Measurements from ENCODE around the gene COL5A1.

COL5A1 gene

DNA sequence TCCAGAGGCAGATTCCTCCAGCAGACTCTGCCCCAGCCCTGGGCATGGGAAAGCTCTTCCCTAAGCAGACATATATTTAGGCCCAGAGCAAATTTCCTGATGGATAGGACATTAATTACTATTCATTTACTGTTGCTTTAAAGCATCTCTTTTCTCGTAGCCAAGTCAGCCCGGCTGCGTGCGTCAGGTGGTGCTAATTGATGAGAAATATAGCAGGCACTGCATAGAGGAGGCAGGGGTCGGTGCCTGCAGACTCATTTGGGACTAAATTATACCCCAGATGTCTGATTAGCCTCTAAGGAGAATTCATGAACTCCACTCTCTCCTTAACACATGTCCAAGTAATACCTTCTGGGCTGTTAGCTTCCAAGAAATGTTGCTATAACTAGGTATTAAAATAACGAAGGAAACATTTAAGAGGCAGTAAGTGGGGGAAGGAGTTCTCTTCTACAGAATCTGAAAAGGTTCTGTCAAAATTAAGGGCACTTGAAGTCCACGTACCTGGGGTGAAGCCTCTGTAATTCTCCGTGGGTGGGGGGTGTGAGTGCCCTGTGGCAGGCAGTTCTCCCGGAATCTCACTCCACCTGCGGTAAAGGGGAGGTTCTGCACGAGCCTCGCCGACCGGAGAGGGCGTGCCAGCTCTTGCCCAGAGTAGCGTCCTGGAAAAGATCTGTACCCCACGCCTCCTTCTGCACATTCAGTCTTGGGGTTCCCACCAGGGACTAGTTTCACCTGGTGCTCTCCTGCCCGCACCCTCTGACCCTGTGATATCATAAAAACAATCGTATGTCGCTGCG, 123.1 kb downstream of the COL5A1 start:
- Histone ChIP-seq H3K4me1 (ENCODE audit: control insufficient read depth, insufficient read depth, low read length) (no peaks in the 10 kb centered on the region), H3K36me3 (ENCODE audit: control insufficient read depth, insufficient read depth, low read length) (no peaks in the 10 kb centered on the region), H3K9me3 (ENCODE audit: control insufficient read depth, low read length) (no peaks in the 10 kb centered on the region), H3K9ac (ENCODE audit: low read length) (no peak overlapping the region), H3K27me3 (ENCODE audit: control insufficient read depth, insufficient read depth, low read length) (no peaks in the 10 kb centered on the region), H3K4me3 (ENCODE audit: low read length) (no peak overlapping the region)

DNA sequence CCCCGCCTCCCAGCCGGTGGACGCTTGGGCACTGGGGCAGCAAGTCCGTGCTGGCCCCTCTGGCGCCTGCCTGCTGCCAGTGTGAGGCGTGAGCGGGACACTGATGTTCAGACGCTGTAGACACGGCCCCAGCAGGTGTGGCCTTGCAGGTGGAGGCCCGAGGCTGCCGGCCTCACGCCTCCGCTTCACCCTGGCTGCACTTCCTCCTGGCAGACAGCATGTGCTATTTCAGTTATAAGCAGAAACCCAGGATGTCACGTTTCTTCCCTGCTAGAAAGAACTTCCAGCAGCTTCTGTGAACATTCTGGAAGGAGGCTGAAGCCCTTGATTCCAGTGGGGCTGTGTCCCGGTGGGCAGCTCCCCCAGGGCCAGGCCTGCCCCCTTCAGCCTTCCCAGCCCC, 124.2 kb downstream of the COL5A1 start:
- Histone ChIP-seq H3K27me3 (ENCODE audit: control insufficient read depth, insufficient read depth, low read length) (no peaks in the 10 kb centered on the region), H3K4me1 (ENCODE audit: control insufficient read depth, insufficient read depth, low read length) (no peaks in the 10 kb centered on the region), H3K9me3 (ENCODE audit: control insufficient read depth, low read length) (no peaks in the 10 kb centered on the region), H3K4me3 (ENCODE audit: low read length) (no peak overlapping the region), H3K9ac (ENCODE audit: low read length) (no peak overlapping the region), H3K36me3 (ENCODE audit: control insufficient read depth, insufficient read depth, low read length) (no peaks in the 10 kb centered on the region)

DNA sequence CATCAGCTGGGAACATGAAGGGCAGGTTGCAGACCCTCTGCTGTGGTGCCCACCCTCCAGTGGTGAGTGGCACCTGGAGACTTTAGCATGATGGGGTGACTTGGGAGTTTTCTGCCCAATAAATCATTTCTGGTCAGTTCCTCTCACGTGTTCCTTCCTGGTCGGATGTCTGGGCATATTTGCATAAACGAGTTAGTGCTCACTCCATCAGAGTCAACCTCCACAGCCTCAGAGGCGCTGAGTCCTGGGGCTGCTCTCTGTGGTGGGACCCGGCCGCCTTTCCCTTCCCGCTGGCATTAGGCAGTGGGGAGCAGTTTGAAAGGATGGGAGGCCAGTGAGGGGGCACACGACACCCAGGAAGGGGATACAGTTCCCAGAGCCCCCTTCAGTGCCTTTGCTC, 125.0 kb downstream of the COL5A1 start:
- Histone ChIP-seq H3K9ac (ENCODE audit: low read length) (no peak overlapping the region), H3K4me1 (ENCODE audit: control insufficient read depth, insufficient read depth, low read length) (no peaks in the 10 kb centered on the region), H3K36me3 (ENCODE audit: control insufficient read depth, insufficient read depth, low read length) (no peaks in the 10 kb centered on the region)

DNA sequence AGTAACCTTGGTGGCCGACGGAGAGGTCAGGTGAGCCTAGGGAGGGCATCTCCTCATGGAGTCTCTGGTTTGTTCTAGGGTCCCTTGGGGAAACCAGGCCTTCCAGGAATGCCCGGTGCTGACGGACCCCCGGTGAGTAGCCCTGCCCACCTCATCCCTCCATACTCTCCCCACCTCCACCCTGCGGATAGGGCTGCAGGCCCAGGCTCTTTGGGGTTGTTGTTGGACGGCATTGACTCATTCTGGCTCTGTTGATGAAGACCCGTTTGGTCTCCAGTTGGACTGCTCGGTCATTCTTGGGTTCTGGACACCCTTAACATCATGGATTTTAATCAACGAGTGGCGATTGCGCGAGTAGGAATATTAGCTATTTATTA, 126.7 kb downstream of the COL5A1 start:
- H3K4me3 ChIP-seq (ENCODE audit: low read length): no peak overlapping the region
- no peak overlapping the region for H3K9ac ChIP-seq (ENCODE audit: low read length)
- H3K4me1 ChIP-seq (ENCODE audit: control insufficient read depth, insufficient read depth, low read length): no peaks in the 10 kb centered on the region
- H3K27me3 ChIP-seq (ENCODE audit: control insufficient read depth, insufficient read depth, low read length): no peaks in the 10 kb centered on the region
- H3K9me3 ChIP-seq (ENCODE audit: control insufficient read depth, low read length): no peaks in the 10 kb centered on the region
- H3K36me3 ChIP-seq (ENCODE audit: control insufficient read depth, insufficient read depth, low read length): no peaks in the 10 kb centered on the region

More for the DNA sequence above, 125.0 kb downstream of the COL5A1 start:
- no peaks in the 10 kb centered on the region for H3K9me3 ChIP-seq (ENCODE audit: control insufficient read depth, low read length)
- H3K4me3 ChIP-seq (ENCODE audit: low read length): no peak overlapping the region
- no peaks in the 10 kb centered on the region for H3K27me3 ChIP-seq (ENCODE audit: control insufficient read depth, insufficient read depth, low read length)

DNA sequence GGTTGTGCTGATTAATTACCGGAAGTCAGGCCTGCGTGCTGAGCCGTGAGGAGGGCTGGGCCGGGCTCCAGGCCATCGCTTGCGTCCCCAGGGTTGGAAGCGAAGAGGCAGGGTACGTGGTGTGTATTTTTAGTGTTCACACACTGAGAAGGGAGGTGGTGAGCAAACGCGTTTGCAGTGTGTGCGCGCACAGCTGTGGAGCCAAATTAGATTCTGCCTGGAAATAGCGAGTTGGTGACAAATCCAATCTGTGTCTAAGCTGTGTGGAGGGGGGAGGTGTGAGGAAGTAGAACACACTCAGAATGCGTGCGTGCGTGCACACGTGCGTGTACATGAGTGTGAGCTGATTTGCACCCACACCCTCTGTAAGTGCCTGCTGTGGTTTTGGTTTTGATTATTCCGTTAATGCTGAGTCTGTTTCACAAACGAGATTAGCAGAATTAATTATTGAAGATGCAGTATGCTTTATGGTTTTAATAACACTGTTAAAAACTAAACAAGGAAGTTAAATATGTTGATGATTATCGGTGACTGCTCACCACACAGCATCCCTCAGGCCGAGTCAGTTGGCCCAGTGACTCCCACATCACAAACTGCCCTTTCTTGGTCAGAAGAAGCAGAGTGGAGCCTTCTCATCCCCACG, 127.2 kb downstream of the COL5A1 start:
- H3K9ac ChIP-seq (ENCODE audit: low read length): no peak overlapping the region
- H3K9me3 ChIP-seq (ENCODE audit: control insufficient read depth, low read length): no peaks in the 10 kb centered on the region
- H3K27me3 ChIP-seq (ENCODE audit: control insufficient read depth, insufficient read depth, low read length): no peaks in the 10 kb centered on the region
- no peaks in the 10 kb centered on the region for H3K36me3 ChIP-seq (ENCODE audit: control insufficient read depth, insufficient read depth, low read length)
- H3K4me3 ChIP-seq (ENCODE audit: low read length): no peak overlapping the region
- no peaks in the 10 kb centered on the region for H3K4me1 ChIP-seq (ENCODE audit: control insufficient read depth, insufficient read depth, low read length)

DNA sequence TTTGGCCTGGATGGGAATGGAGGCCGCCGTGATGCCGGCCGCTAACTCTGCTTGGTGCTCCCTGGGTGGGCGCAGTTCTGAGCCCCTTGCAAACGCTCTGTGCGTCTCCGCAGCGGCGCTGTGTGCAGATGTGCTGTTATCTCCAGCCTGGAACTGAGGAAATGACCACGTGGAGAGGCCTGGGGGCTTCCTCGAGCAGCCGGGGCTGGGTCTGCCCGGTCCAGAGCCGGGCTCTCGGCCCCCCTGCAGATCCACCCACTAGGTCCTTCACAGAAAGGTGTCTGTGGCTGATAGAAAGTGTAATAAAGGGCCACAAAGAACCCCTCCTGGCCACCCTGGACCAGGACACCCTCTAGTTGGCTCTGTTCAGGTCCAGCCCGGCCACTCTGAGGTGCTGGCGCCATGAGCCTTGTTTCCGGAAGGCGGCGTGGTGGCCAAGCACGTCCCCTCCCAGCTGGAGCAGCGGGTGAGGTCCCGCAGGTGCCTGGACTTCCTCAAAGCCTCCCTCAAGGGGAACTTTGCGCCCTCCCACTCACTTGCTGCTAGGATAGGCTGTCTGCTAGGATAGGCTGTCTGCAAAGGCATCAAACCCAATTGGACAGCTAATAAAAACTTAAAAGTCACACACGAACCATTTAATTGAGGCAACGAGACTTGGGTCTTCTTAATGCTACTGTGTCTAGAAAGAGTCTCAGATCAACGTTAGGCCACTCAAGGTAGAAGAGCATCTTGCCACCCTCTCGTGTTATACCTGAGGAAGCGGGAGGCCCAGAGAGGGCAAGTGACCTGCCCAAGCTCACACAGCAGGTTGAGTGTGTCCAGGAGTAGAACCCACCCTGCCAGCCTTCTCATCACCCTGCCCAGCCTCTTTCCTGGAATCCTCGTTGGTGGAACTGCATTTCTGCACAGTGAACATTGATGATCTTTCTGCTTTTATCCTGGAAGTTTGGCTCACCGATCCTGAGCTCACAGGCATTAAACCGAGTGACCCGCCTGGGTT, 129.7 kb downstream of the COL5A1 start:
- no peak overlapping the region for H3K4me3 ChIP-seq (ENCODE audit: low read length)
- H3K9me3 ChIP-seq (ENCODE audit: control insufficient read depth, low read length): no peaks in the 10 kb centered on the region
- H3K27me3 ChIP-seq (ENCODE audit: control insufficient read depth, insufficient read depth, low read length): peaks cover 8% of the 10 kb centered on the region
- peaks cover 5% of the 10 kb centered on the region for H3K4me1 ChIP-seq (ENCODE audit: control insufficient read depth, insufficient read depth, low read length)
- no peak overlapping the region for H3K9ac ChIP-seq (ENCODE audit: low read length)
- no peaks in the 10 kb centered on the region for H3K36me3 ChIP-seq (ENCODE audit: control insufficient read depth, insufficient read depth, low read length)

DNA sequence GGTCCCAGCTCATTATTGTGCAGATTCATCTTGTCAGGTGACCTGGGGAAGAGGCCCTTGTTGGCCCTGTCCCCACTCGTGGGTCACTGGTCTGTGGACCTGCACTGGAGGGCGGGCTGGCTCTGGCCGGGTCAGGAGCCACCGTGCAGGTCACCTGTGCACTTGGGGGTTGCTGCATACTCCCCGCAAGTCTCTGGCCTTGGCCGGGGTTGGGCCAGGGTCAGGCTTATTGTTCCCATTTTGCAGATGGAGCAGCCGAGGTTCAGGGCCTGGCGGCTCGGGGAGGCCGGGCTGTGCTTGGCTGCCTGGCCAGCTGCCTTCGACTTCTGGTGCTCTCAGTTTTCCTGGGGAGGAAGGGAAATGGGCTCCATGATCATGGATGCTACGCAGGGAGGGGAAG, 130.7 kb downstream of the COL5A1 start:
- no peak overlapping the region for H3K4me3 ChIP-seq (ENCODE audit: low read length)
- no peak overlapping the region for H3K9ac ChIP-seq (ENCODE audit: low read length)
- peaks cover 8% of the 10 kb centered on the region for H3K27me3 ChIP-seq (ENCODE audit: control insufficient read depth, insufficient read depth, low read length)
- peaks cover 5% of the 10 kb centered on the region for H3K4me1 ChIP-seq (ENCODE audit: control insufficient read depth, insufficient read depth, low read length)
- H3K36me3 ChIP-seq (ENCODE audit: control insufficient read depth, insufficient read depth, low read length): no peaks in the 10 kb centered on the region
- H3K9me3 ChIP-seq (ENCODE audit: control insufficient read depth, low read length): no peaks in the 10 kb centered on the region

DNA sequence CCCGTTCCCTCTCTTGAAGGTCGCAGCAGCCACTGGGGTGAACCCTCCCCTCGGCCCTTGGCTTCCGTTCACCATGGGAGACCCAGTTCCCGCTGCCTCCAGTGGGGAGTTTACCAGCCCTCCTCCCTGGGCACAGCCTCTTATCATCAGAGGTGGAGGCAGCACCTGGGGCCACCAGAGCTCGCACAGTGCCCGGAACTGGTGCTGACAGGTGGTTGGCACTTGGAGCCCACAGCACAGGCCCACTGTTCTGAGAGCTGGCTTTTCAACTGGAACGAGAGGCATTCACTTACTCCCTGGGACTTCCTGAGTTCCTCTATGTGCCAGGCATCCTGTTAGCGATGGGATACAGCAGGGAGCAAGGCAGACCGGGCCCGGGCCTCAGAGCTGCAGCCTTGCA, 132.2 kb downstream of the COL5A1 start:
- H3K4me1 ChIP-seq (ENCODE audit: control insufficient read depth, insufficient read depth, low read length): peaks cover 5% of the 10 kb centered on the region
- no peak overlapping the region for H3K4me3 ChIP-seq (ENCODE audit: low read length)
- H3K27me3 ChIP-seq (ENCODE audit: control insufficient read depth, insufficient read depth, low read length): peaks cover 8% of the 10 kb centered on the region
- no peak overlapping the region for H3K9ac ChIP-seq (ENCODE audit: low read length)
- H3K9me3 ChIP-seq (ENCODE audit: control insufficient read depth, low read length): no peaks in the 10 kb centered on the region
- H3K36me3 ChIP-seq (ENCODE audit: control insufficient read depth, insufficient read depth, low read length): no peaks in the 10 kb centered on the region

DNA sequence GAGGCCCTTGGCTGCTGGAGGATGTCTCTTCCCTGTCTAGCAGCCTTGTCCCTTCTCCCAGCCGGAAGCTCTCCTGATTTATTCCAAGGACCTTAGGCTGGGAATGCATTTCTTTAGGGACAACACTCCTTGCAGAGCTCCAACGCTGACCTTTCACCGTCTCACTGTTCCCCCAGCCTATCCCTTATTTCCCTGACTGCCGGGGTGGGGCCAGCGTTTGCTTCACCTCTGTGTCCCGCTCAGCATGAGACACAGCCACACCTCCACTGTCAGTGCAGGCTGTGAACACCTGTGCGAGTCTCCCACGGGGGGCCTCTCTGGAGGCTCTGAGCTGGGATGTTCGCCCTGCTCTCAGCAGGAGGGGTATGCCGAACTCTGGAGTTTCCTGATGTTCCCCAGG, 132.8 kb downstream of the COL5A1 start:
- H3K9me3 ChIP-seq (ENCODE audit: control insufficient read depth, low read length): no peaks in the 10 kb centered on the region
- peaks cover 5% of the 10 kb centered on the region for H3K4me1 ChIP-seq (ENCODE audit: control insufficient read depth, insufficient read depth, low read length)
- H3K27me3 ChIP-seq (ENCODE audit: control insufficient read depth, insufficient read depth, low read length): peaks cover 8% of the 10 kb centered on the region
- H3K36me3 ChIP-seq (ENCODE audit: control insufficient read depth, insufficient read depth, low read length): no peaks in the 10 kb centered on the region
- no peak overlapping the region for H3K4me3 ChIP-seq (ENCODE audit: low read length)
- H3K9ac ChIP-seq (ENCODE audit: low read length): no peak overlapping the region

DNA sequence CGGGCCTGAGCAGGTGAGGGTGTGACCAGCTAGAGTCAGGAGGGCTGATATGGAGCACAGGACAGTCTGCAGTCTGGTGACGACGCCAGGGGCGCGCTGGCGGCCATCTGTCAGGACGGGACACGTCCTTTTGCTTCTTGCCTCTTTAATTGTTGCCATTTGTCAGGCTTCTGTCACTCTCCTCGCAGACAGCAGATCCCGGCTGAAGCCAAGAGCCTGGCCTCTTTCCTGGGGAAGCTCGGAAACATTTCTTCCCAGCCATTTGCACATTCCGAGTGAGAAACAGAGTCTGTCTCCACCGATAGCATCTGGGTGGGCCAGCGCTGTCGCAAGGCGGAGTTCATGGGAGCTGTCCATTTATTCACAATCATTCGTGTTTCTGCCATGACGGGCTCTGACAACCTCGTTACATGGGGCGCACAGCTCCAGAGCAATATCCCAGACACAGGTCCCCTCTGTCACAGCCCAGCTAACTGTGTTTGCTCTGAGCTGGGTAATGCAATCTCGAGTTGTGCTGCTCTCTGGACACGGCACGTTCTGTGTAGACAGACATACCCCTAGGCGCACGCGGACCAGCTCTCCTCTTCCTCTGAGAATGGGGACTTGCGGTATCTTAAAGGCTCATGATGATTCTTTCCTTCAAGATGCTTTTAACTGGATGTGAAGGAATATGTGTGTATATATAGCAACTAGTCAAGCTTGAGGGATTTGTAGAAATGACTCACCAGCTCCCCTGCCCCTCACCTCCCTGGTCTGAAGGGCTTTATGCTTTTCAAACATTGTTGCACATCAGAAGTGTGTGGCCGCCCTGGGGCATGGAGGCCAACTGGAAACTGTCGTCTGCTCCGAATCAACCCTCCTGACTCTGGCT, 133.7 kb downstream of the COL5A1 start:
- H3K36me3 ChIP-seq (ENCODE audit: control insufficient read depth, insufficient read depth, low read length): no peaks in the 10 kb centered on the region
- no peak overlapping the region for H3K9ac ChIP-seq (ENCODE audit: low read length)
- H3K27me3 ChIP-seq (ENCODE audit: control insufficient read depth, insufficient read depth, low read length): peaks cover 8% of the 10 kb centered on the region
- H3K4me1 ChIP-seq (ENCODE audit: control insufficient read depth, insufficient read depth, low read length): peaks cover 5% of the 10 kb centered on the region
- H3K4me3 ChIP-seq (ENCODE audit: low read length): no peak overlapping the region
- no peaks in the 10 kb centered on the region for H3K9me3 ChIP-seq (ENCODE audit: control insufficient read depth, low read length)

DNA sequence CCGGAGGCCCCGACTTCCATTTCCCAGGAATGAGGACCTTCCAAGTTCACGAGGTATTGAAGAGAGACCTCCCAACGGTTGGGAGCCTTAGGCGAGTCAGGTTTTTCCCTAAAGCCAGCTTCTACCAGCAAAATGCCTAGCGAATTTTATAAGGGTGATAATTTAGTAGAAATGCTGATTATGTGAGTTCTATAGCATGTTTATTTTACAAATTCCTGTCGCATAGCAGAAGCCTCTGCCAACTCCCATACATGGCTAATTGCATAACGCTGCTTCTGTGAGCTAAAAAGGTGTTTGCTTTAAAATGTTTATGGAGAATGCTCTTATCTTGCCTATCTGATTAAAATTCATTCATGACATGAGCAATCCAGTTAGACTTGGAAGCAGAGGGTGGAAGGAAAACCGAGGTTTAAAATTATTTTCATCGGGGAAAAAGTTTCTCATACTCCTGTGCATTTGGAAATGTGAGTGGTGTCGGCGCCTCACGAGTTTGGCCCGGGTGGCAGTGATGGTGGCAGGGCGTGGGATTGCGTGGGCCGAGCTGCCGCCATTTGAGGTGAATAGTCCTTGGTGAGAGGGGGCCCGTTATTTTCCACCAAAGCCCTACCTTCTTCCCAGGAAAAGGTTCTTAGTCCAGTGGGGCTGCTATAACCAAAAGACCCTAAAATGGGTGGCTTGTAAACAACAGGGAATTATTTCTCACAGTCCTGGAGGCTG, 134.6 kb downstream of the COL5A1 start:
- peaks cover 8% of the 10 kb centered on the region for H3K27me3 ChIP-seq (ENCODE audit: control insufficient read depth, insufficient read depth, low read length)
- no peak overlapping the region for H3K9ac ChIP-seq (ENCODE audit: low read length)
- no peaks in the 10 kb centered on the region for H3K9me3 ChIP-seq (ENCODE audit: control insufficient read depth, low read length)
- no peaks in the 10 kb centered on the region for H3K36me3 ChIP-seq (ENCODE audit: control insufficient read depth, insufficient read depth, low read length)
- H3K4me1 ChIP-seq (ENCODE audit: control insufficient read depth, insufficient read depth, low read length): peaks cover 5% of the 10 kb centered on the region
- H3K4me3 ChIP-seq (ENCODE audit: low read length): no peak overlapping the region

All from mucosa of stomach (tissue), 1 donor.